TTC549 (cell line): ENCODE results near the gene PPP1R14B.

Source experiments
- FAIRE-seq: peaks from 2 replicates; lab custom pipeline; 2012; peaks lifted over from hg19 to GRCh38; lab: Jason Lieb, UNC

The PPP1R14B gene

GRCh38 chr11:64230985-64231365, 15.8 kb downstream of the PPP1R14B start:
- FAIRE-seq: no peak

- FAIRE-seq: no peak
These were observed 16.4 kb downstream of the PPP1R14B start, which contains the start of gene DNAJC4 for GRCh38 chr11:64230171-64230984. Gene DNAJC4, plus strand, starts transcription at chr11:64230548. Its CDS starts 307 bp downstream, at chr11:64230855.

DNA sequence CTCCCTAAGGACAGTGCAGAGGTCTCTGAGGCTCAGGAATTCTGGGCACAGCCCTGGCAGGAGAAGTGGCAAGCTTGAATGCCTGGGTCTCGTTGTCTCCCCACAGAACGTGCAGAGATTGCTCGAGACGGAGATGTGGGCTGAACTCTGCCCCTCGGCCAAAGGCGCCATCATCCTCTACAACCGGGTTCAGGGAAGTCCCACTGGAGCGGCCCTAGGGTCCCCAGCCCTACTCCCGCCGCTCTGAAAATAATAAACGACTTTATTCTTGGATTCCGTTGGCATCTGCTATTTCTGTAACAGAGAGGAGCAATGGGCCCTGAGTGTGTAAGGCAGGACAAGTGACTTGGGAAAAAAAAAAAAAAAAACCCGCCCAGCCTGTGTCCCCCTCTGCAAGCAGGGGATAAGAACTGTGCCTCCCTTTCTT, 17.0 kb downstream of the PPP1R14B start:
- FAIRE-seq: no peak

- no peak for FAIRE-seq
These were observed 17.5 kb downstream of the PPP1R14B start for GRCh38 chr11:64229090-64229743.

GRCh38 chr11:64227405-64227956, 19.3 kb downstream of the PPP1R14B start:
- FAIRE-seq: no peak

DNA sequence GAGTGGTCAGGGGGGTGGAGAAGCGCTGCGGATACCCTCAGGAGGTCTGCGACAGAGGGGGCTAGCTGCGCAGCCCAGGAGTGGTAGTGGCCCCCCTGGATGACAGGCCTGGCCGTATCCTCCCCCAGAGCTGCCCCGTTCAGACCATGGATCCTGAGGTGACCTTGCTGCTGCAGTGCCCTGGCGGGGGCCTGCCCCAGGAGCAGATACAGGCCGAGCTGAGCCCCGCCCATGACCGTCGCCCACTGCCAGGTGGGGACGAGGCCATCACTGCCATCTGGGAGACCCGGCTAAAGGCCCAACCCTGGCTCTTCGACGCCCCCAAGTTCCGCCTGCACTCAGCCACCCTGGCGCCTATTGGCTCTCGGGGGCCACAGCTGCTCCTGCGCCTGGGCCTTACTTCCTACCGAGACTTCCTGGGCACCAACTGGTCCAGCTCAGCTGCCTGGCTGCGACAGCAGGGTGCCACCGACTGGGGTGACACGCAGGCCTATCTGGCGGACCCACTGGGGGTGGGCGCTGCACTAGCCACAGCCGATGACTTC, 20.2 kb downstream of the PPP1R14B start:
- FAIRE-seq: no peak

DNA sequence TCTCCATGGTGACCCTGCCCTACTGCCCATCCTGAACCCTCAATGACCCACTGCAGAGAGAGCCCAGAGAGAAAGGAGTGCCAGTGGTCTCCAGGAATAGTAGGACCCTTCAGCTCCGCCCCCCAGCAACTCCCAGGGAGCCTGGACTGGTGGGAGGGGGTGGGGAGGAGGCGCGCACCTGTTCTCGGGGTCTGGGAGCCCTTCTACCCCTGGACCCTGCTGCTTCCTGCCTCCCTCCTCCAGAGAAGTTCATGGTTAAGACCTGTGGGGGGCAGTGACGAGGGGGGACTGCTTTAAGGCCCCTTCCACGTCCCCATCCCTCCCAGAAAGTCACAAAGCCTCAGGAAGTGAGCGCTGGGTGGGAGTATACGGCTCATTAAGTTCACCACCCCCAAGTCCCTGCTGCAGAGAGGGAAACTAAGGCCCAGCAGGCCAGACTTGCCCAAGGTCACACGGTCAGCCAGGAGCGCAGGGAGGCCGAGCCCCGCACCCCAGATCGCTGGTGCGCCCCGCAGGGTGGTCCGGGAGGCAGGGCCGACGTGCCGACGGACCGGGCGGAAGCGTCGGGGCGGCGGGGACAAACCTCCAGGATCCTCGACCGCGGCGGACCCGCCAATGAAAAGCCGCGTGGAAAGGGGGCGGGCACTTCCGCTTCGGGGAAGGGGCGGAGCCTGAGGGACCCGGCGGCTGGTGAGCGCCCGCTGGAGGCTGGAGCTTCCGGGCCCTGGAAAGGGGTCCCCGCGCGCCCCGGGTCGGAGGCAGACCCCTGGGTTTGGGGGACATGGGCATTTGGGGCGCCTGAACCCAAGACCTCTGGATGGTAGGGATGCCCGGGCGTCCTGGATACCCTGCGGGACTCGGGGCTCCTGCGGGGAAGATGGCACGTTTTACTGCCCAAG, 20.9 kb downstream of the PPP1R14B start, which contains the start of the genes NUDT22 and TRPT1:
NUDT22 (plus strand) TSS at position 667 of the 899 bp plus-strand sequence. CDS start 379 bp downstream, outside the sequence.
TRPT1 (minus strand) TSS at position 579 of the 899 bp plus-strand sequence; CDS start at position 253, 326 bp downstream.
- no peak for FAIRE-seq

- no peak for FAIRE-seq
These were observed 21.7 kb downstream of the PPP1R14B start for GRCh38 chr11:64224891-64225607.

GRCh38 chr11:64224151-64224890, 22.4 kb downstream of the PPP1R14B start:
- no peak for FAIRE-seq

DNA sequence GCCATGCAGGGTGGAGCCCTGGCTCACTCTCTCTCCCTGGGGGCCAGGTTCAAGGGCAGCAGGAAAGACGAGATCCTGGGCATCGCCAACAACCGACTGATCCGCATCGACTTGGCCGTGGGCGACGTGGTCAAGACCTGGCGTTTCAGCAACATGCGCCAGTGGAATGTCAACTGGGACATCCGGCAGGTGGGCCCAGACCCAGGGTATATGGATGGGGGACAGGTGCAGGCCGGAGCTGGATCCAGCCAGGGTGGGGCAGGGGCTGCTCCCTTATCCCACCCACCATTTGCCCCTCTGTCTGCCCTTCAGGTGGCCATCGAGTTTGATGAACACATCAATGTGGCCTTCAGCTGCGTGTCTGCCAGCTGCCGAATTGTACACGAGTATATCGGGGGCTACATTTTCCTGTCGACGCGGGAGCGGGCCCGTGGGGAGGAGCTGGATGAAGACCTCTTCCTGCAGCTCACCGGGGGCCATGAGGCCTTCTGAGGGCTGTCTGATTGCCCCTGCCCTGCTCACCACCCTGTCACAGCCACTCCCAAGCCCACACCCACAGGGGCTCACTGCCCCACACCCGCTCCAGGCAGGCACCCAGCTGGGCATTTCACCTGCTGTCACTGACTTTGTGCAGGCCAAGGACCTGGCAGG, 23.6 kb downstream of the PPP1R14B start:
- no peak for FAIRE-seq

GRCh38 chr11:64222651-64223000, 24.1 kb downstream of the PPP1R14B start:
- no peak for FAIRE-seq

- FAIRE-seq: no peak
These were observed 25.9 kb downstream of the PPP1R14B start for GRCh38 chr11:64220798-64221197.

DNA sequence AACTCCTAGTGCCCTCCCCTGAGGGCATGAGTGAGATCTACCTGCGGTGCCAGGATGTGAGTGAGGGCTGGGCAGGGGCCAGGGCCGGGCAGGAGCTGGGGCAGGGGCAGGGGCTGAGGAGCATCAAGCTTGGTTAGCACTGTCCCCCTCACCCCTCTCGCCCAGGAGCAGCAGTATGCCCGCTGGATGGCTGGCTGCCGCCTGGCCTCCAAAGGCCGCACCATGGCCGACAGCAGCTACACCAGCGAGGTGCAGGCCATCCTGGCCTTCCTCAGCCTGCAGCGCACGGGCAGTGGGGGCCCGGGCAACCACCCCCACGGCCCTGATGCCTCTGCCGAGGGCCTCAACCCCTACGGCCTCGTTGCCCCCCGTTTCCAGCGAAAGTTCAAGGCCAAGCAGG, 26.5 kb downstream of the PPP1R14B start:
- no peak for FAIRE-seq

DNA sequence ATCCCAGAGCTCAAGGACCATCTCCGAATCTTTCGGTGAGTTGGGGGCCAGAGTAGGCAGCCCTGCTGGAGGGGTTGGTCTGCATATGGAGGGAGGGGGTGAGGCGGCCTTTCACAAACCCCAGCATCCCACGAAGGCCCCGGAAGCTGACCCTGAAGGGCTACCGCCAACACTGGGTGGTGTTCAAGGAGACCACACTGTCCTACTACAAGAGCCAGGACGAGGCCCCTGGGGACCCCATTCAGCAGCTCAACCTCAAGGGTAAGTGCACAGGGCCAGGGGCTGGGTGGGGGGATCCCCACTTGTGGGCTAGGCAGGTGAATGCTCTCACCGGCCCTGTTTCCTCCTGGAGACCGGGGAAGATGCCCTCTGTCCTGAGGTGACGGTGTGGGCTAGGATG, 27.0 kb downstream of the PPP1R14B start:
- no peak for FAIRE-seq

GRCh38 chr11:64219354-64219684, 27.4 kb downstream of the PPP1R14B start:
- no peak for FAIRE-seq

DNA sequence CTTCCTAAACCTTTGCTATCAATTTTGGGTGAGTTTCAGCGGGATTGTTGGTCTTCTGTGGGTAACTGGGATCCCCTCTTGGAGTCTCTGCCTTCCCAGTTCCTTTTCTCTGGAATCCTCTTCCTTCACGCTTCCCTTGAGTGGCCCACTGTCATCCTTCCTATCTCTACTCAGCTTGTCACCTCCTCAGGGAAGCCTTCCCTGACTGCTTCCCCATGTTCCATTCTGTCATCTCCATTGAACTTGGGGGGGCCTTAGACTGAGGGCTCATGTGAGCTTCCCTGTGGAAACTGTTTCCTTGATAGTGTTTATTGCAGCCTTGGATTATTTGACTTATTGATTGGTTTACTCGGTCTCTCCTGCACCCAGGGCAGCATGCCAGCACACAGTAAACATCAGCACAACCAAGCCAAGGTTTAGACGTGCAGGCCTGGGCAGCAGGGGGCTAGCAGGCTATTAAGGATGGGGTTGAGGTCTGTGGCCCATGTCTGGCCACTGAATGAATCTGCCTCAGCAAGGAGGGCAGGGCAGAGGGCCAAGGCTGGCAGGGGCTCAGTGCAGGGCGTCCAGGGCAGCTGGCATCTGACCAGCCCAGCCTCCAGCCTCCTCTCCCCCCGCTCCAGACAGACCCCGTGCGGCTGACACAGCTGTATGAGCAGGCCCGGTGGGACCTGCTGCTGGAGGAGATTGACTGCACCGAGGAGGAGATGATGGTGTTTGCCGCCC, 28.0 kb downstream of the PPP1R14B start:
- no peak for FAIRE-seq

DNA sequence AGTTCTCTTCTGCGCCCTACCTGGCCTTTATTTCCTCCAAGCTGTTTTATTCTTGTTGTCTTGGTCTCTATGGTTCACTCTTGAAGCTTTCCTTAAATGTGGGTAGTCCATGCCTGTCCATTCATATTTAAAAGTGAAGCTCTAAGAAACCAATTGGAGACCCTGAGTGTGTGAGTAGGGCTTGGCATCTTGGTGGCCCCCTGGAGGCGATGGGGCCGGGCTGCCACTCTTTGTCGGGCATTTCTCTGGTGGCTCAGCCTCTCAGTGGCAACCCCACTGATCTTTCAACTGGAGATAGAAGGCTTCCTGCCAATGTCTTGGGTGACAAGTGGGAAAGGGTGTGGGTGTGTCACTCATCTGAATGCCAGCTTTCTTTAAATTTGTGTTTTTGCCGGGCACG, 29.9 kb downstream of the PPP1R14B start:
- FAIRE-seq: no peak

GRCh38 chr11:64211181-64211872, 35.4 kb downstream of the PPP1R14B start:
- FAIRE-seq: no peak
